ENCODE data around the gene ABLIM1.

- no peak for TF ChIP-seq CTCF (IDR thresholded peaks at IDR 0.05; ENCODE audit: poor library complexity, severe bottlenecking)
- TF ChIP-seq EZH2 (IDR thresholded peaks at IDR 0.05; ENCODE audit: borderline replicate concordance, insufficient read depth, low read length, poor library complexity, severe bottlenecking), result no peak
- no peak for TF ChIP-seq REST (IDR thresholded peaks at IDR 0.05; ENCODE audit: borderline replicate concordance)
- no peak for TF ChIP-seq POLR2AphosphoS5 (IDR thresholded peaks at IDR 0.05)
Observed at GRCh38 chr10:114678336-114678735, 20.3 kb upstream of the ABLIM1 start.
